SU-DHL-6 (cell line): ENCODE measurements around the gene KIF2C.
A peak's percentile ranks its signal among the peaks of the same experiment; 100 is the strongest.

ENCODE experiments used
- H2AFZ ChIP-seq: fragments of 200-600 bp; sonication (generic); 2 replicates; pipeline ENCODE4 v1.6.1; 2014; ENCODE audit warnings: low read depth, mild to moderate bottlenecking, moderate library complexity, mixed read lengths, antibody characterized with exemption, low read length; ENCODE audit not compliant: severe bottlenecking
- H3F3A ChIP-seq: fragments of 200-600 bp; shearing (Covaris generic); 2 replicates; pipeline ENCODE4 v1.6.0; 2016; ENCODE audit warnings: antibody characterized with exemption, mild to moderate bottlenecking; ENCODE audit not compliant: insufficient read depth
- H3K27ac ChIP-seq: fragments of 200-600 bp; sonication (generic); 2 replicates; pipeline ENCODE4 v1.5.1; 2016; ENCODE audit warnings: low read depth, mild to moderate bottlenecking, low read length, moderate library complexity, mixed read lengths
- H3K27me3 ChIP-seq: fragments of 200-600 bp; sonication (generic), shearing (Covaris generic); 2 replicates; pipeline ENCODE4 v1.6.0; 2014; ENCODE audit warnings: mild to moderate bottlenecking, low read length
- H3K36me3 ChIP-seq: fragments of 200-600 bp; sonication (generic); 2 replicates; pipeline ENCODE4 v1.6.1; 2014; ENCODE audit warnings: mild to moderate bottlenecking, low read length, mixed read lengths
- H3K4me2 ChIP-seq: fragments of 300-600, 200-600 bp; shearing (Covaris generic), sonication (generic); 2 replicates; pipeline ENCODE4 v1.6.0; 2014; ENCODE audit warnings: low read length, low read depth, mild to moderate bottlenecking; ENCODE audit not compliant: poor library complexity, severe bottlenecking
- H3K4me3 ChIP-seq: fragments of 200-600 bp; sonication (generic); 2 replicates; pipeline ENCODE4 v1.5.1; 2014; ENCODE audit warnings: antibody characterized with exemption, low read length, mild to moderate bottlenecking, mixed read lengths; ENCODE audit not compliant: insufficient read depth, poor library complexity, severe bottlenecking
- H3K79me2 ChIP-seq: fragments of 200-600 bp; sonication (generic); 2 replicates; pipeline ENCODE4 v1.6.1; 2014; ENCODE audit warnings: mild to moderate bottlenecking, low read length, moderate library complexity; ENCODE audit not compliant: insufficient read depth
- H3K9ac ChIP-seq: fragments of 200-600 bp; sonication (generic); 2 replicates; pipeline ENCODE4 v1.7.0; 2014; ENCODE audit warnings: mild to moderate bottlenecking, low read length
- H3K9me2 ChIP-seq: fragments of 200-600 bp; sonication (generic); replicated peaks from 2 replicates; pipeline ENCODE4 v1.6.1; 2014; ENCODE audit warnings: low read length; ENCODE audit not compliant: insufficient read depth
- H3K9me3 ChIP-seq: fragments of 200-600 bp; sonication (generic); 2 replicates; pipeline ENCODE4 v1.6.1; 2014; ENCODE audit warnings: low read length, mixed read lengths; ENCODE audit not compliant: insufficient read depth
- H4K20me1 ChIP-seq: fragments of 200-600 bp; sonication (generic); 2 replicates; pipeline ENCODE4 v1.6.1; 2014; ENCODE audit warnings: low read depth, mild to moderate bottlenecking, antibody characterized with exemption, low read length, moderate library complexity, mixed read lengths
- EZH2phosphoT487 ChIP-seq: fragments of 200-600 bp; sonication (generic), shearing (Covaris generic); conservative IDR thresholded peaks from 2 replicates; pipeline ENCODE4 v1.6.1; 2018; ENCODE audit warnings: mild to moderate bottlenecking, antibody characterized with exemption, low read length, moderate library complexity, mixed read lengths
- TF ChIP-seq, protein P1 (sequence below): fragments of 200-600 bp; sonication (generic); IDR thresholded peaks from one replicate; pipeline ENCODE4 v1.5.1; 2017; ENCODE audit warnings: antibody characterized with exemption, mild to moderate bottlenecking, low read length, moderate library complexity; ENCODE audit not compliant: insufficient read depth, poor library complexity, severe bottlenecking

The KIF2C gene

DNA sequence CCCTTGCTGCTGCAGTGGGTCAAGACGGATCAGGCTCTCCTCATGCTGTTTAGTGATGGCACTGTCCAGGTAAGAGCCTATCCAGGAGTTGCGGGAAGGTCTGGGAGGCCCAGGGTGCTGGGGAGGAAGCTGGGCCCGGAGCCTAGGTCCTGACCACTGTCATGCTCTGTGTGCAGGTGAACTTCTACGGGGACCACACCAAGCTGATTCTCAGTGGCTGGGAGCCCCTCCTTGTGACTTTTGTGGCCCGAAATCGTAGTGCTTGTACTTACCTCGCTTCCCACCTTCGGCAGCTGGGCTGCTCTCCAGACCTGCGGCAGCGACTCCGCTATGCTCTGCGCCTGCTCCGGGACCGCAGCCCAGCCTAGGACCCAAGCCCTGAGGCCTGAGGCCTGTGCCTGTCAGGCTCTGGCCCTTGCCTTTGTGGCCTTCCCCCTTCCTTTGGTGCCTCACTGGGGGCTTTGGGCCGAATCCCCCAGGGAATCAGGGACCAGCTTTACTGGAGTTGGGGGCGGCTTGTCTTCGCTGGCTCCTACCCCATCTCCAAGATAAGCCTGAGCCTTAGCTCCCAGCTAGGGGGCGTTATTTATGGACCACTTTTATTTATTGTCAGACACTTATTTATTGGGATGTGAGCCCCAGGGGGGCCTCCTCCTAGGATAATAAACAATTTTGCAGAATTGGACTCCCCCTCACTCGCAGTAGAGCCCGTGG, 65.8 kb downstream of the KIF2C start:
- Histone ChIP-seq H3K79me2 (no peaks in the 10 kb centered on the region), H3K4me3 (no peak overlapping the region), H2AFZ (no peak overlapping the region), H3K9ac (no peak overlapping the region), H4K20me1 (no peaks in the 10 kb centered on the region), H3K4me2 (no peak overlapping the region), H3K36me3 (no peaks in the 10 kb centered on the region), H3K9me2 (no peaks in the 10 kb centered on the region), H3K27ac (no peak overlapping the region), H3K9me3 (no peaks in the 10 kb centered on the region), H3F3A (peaks cover 9% of the 10 kb centered on the region; the same call in 1 of the 2 replicates), H3K27me3 (no peaks in the 10 kb centered on the region)
- TF ChIP-seq, protein P1, sequence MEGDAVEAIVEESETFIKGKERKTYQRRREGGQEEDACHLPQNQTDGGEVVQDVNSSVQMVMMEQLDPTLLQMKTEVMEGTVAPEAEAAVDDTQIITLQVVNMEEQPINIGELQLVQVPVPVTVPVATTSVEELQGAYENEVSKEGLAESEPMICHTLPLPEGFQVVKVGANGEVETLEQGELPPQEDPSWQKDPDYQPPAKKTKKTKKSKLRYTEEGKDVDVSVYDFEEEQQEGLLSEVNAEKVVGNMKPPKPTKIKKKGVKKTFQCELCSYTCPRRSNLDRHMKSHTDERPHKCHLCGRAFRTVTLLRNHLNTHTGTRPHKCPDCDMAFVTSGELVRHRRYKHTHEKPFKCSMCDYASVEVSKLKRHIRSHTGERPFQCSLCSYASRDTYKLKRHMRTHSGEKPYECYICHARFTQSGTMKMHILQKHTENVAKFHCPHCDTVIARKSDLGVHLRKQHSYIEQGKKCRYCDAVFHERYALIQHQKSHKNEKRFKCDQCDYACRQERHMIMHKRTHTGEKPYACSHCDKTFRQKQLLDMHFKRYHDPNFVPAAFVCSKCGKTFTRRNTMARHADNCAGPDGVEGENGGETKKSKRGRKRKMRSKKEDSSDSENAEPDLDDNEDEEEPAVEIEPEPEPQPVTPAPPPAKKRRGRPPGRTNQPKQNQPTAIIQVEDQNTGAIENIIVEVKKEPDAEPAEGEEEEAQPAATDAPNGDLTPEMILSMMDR = no peak
- TF ChIP-seq EZH2phosphoT487 = no peak

DNA sequence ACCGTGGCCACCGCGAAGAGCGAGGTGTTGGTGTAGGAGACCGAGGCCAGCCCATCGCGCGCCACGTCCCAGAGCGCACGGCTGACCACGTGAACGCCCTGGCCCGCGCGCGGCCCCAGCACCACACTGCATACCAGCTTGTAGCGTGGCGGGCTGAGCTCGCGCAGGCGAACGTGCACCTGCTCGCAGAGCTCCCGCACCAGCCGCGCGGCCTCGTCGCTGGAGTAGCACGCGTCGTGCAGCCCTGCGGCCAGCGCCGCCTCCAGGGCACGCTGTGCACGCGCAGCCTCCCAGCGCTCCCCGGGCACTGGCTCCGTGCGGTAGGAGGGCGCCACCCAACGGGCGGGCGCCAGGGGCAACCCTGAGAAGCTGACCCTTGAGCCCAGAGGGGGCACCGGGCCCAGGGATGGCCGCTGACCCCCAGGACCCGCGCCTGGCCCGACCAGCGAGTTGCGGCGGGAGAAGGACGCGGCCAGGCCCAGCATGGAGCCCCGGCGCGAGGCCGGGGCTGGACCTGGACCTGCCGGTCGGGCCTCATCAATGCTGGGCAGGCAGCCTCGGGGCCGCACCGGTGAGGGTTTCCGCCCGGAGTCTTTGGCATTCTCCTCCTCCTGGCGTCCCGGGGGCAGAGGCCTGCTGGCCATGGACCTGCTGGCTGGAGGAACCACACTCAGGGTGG, 66.5 kb downstream of the KIF2C start:
- no peaks in the 10 kb centered on the region for H4K20me1 ChIP-seq
- no peaks in the 10 kb centered on the region for H3K9me3 ChIP-seq
- no peaks in the 10 kb centered on the region for H3K36me3 ChIP-seq
- no peak overlapping the region for H2AFZ ChIP-seq
- peaks cover 11% of the 10 kb centered on the region for H3F3A ChIP-seq
- H3K4me2 ChIP-seq = no peak overlapping the region
- no peaks in the 10 kb centered on the region for H3K9me2 ChIP-seq
- H3K9ac ChIP-seq = no peak overlapping the region
- H3K27me3 ChIP-seq = no peaks in the 10 kb centered on the region
- no peaks in the 10 kb centered on the region for H3K79me2 ChIP-seq
- H3K27ac ChIP-seq = no peak overlapping the region
- H3K4me3 ChIP-seq = no peak overlapping the region
- TF ChIP-seq, protein P1 = no peak
- no peak for TF ChIP-seq EZH2phosphoT487

DNA sequence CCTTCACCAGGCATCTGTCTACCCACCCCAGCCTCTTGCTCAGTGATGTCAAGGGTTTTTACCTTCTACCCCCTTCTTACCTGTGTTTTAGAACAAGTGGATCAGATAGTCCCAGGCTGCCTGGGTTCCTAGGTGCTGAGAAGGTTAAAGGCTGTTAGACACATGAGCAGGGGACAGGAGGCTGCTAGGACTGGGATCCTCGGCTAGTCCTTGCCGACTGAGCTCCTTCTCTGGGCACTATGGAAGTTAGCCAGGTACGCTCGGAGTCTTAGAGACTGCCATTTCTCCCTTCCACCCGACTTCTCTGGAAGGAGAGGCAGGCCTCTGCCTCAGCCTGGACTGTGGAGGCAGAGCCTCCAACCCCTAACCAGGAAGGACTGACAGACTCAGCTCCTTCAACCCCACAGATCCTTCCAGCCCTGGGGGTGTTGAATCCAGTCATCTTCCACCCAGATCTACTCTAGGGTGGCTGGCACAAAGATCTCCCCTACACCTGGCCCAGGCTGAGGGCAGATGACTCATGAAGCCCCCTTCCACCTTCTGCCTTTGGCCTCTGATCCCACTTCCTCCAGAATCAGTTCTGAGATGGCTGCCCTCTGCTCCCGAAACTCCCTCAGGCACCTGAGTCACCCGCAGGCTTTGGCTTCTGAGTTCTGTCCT, 67.2 kb downstream of the KIF2C start, which contains the start of gene DYNLT4:
Gene DYNLT4, minus strand, starts transcription at position 648 of the 660 bp plus-strand sequence. CDS start 683 bp downstream, outside the sequence.
- Histone ChIP-seq H3K4me3 (no peak within 1 kb of the TSS), H3K36me3 (no peaks in the 10 kb centered on the region), H3K27me3 (no peaks in the 10 kb centered on the region), H3K27ac (peak within 1 kb of the TSS; percentile 34), H2AFZ (peak within 1 kb of the TSS; percentile 6), H4K20me1 (no peaks in the 10 kb centered on the region), H3K9me2 (no peaks in the 10 kb centered on the region), H3K4me2 (peak within 1 kb of the TSS; percentile 11), H3K79me2 (no peaks in the 10 kb centered on the region), H3K9me3 (no peaks in the 10 kb centered on the region), H3K9ac (peak within 1 kb of the TSS; percentile 9), H3F3A (peaks cover 14% of the 10 kb centered on the region)
- TF ChIP-seq, protein P1 = no peak
- TF ChIP-seq EZH2phosphoT487 = no peak
